ENCODE data around the gene HNF4A. TPM values are rescaled to one million over a fixed set of nuclear protein-coding genes. Genes with fewer than 3 reads are reported as not detected.

HNF4A gene
- total RNA-seq, 4 donors from 2014 or later: 173 to 471 (median 252) TPM

GRCh38 chr20:44411020-44411756 lies 55.7 kb downstream of the HNF4A start:
- TF ChIP-seq, protein P1, sequence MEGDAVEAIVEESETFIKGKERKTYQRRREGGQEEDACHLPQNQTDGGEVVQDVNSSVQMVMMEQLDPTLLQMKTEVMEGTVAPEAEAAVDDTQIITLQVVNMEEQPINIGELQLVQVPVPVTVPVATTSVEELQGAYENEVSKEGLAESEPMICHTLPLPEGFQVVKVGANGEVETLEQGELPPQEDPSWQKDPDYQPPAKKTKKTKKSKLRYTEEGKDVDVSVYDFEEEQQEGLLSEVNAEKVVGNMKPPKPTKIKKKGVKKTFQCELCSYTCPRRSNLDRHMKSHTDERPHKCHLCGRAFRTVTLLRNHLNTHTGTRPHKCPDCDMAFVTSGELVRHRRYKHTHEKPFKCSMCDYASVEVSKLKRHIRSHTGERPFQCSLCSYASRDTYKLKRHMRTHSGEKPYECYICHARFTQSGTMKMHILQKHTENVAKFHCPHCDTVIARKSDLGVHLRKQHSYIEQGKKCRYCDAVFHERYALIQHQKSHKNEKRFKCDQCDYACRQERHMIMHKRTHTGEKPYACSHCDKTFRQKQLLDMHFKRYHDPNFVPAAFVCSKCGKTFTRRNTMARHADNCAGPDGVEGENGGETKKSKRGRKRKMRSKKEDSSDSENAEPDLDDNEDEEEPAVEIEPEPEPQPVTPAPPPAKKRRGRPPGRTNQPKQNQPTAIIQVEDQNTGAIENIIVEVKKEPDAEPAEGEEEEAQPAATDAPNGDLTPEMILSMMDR (IDR thresholded peaks at IDR 0.05): no peak
- TF ChIP-seq EP300 (IDR thresholded peaks at IDR 0.05; ENCODE audit: low read depth): no peak

DNA sequence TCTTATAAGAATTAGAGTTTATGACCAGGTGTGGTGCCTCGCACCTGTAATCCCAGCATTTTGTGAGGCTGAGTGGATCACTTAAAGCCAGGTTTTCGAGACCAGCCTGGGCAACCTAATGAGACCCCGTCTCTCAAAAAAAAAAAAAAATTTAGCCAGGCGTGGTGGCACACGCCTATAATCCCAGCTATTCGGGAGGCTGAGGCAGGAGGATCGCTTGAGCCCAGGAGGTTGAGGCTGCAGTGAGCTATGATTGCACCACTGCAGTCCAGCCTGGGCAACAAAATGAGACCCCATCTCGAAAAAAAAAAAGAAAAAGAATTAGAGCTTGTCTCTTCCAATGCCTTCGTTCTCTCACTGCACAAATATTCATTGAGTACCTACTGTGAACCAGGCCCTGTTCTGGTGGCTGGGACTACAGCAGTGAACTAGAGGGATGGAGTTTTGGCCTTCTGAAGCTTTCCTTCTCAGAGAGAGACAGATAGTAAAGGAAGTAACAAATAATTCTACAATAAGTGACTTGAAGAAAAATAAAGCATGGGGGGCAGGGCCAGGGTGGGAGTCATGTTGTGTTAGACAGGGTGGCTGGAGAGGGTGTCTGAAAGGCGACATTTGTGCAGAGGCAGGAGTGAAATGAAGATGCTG lies 56.4 kb downstream of the HNF4A start:
- intact Hi-C loops (cut with DNase I; ENCODE audit: low total_unique reads) (no loop called here), in situ Hi-C loops (cut with MboI; ENCODE audit: low pct_ligation_motif_present in 1 of 4, low pct_unique_long_range_greater_than_20kb in 1 of 4, low sequenced_read_pairs in 3 of 4) (no loop called here)
- 63 to 72% methylated on average over 8 to 10 of the region's 10 CpGs for WGBS, 2 donors (ENCODE audit: low coverage in 1 of 2)
- no peak for TF ChIP-seq POLR2AphosphoS5 (IDR thresholded peaks at IDR 0.05)
- no peak for TF ChIP-seq POLR2A (IDR thresholded peaks at IDR 0.05)
- TF ChIP-seq, protein P1 (IDR thresholded peaks at IDR 0.05): no peak
- TF ChIP-seq EP300 (IDR thresholded peaks at IDR 0.05; ENCODE audit: low read depth): no peak
- Histone ChIP-seq H3K4me1 (peaks cover 10 to 39% (median 24%) of the 10 kb centered on the region in 4 donors), H3K27me3 (no peaks in the 10 kb centered on the region), H3K27ac (peak overlapping the region; percentile 52 to 86 (median 67)), H3K4me3 (no peak overlapping the region), H3K9me3 (no peaks in the 10 kb centered on the region), H3K36me3 (no peaks in the 10 kb centered on the region)
- no peak for DNase-seq

More at GRCh38 chr20:44411020-44411756, 55.7 kb downstream of the HNF4A start:
- WGBS, 2 donors (ENCODE audit: low coverage in 1 of 2): 62% methylated on average over 15 of the region's 28 CpGs; no CpG with 5 or more reads in 1 of the 2 donors
- H3K27me3 ChIP-seq: no peaks in the 10 kb centered on the region
- peaks cover 10 to 46% (median 30%) of the 10 kb centered on the region in 4 donors for H3K4me1 ChIP-seq
- in situ Hi-C loops (cut with MboI; ENCODE audit: low pct_ligation_motif_present in 1 of 4, low pct_unique_long_range_greater_than_20kb in 1 of 4, low sequenced_read_pairs in 3 of 4) (no loop called here), intact Hi-C loops (cut with DNase I; ENCODE audit: low total_unique reads) (no loop called here)
- peak; percentile 49 for DNase-seq
- no peak overlapping the region for H3K4me3 ChIP-seq
- H3K27ac ChIP-seq: peak overlapping the region; percentile 52 to 86 (median 67)
- no peaks in the 10 kb centered on the region for H3K9me3 ChIP-seq
- no peaks in the 10 kb centered on the region for H3K36me3 ChIP-seq

- no peak for DNase-seq
- Histone ChIP-seq H3K36me3 (no peaks in the 10 kb centered on the region), H3K4me3 (no peak overlapping the region), H3K4me1 (peaks cover 10 to 35% (median 22%) of the 10 kb centered on the region in 4 donors), H3K9me3 (no peaks in the 10 kb centered on the region), H3K27ac (peak overlapping the region in 2 of 4 donors; percentile 72 to 86), H3K27me3 (no peaks in the 10 kb centered on the region)
- TF ChIP-seq EP300 (IDR thresholded peaks at IDR 0.05; ENCODE audit: low read depth) (no peak), POLR2A (IDR thresholded peaks at IDR 0.05) (no peak), POLR2AphosphoS5 (IDR thresholded peaks at IDR 0.05) (no peak)
- TF ChIP-seq, protein P1 (IDR thresholded peaks at IDR 0.05): no peak
- in situ Hi-C loops (cut with MboI; ENCODE audit: low pct_ligation_motif_present in 1 of 4, low pct_unique_long_range_greater_than_20kb in 1 of 4, low sequenced_read_pairs in 3 of 4) (no loop called here), intact Hi-C loops (cut with DNase I; ENCODE audit: low total_unique reads) (no loop called here)
- WGBS, 2 donors (ENCODE audit: low coverage in 1 of 2): 63 to 73% methylated on average over 12 to 24 of the region's 24 CpGs
These were observed 57.1 kb downstream of the HNF4A start for GRCh38 chr20:44412402-44413144.
